ENCODE results near the gene TBX22. TPM values are rescaled to one million over a fixed set of nuclear protein-coding genes. Genes with fewer than 3 reads are reported as not detected.

Gene TBX22
- total and polyA plus RNA-seq, 2 of the 8 experiments (the other 6 are each of a cell fraction or from before 2014, with no cell fraction given) = 0.63 to 0.68 TPM

GRCh38 chrX:80011522-80011921, 3.0 kb upstream of the TBX22 start:
- 94% methylated on average over 7 of the region's 10 CpGs; no CpG with 5 or more reads in 1 of the 2 experiments for WGBS, 2 experiments (ENCODE audit: extremely low coverage in 1 of 2, insufficient coverage in 1 of 2, insufficient read length in 1 of 2, insufficient replicate concordance in 2 of 2, low coverage in 1 of 2, low lambda C conversion rate in 2 of 2, missing lambda C conversion rate in 1 of 2)
- Histone ChIP-seq H3K23ac (ENCODE audit: insufficient read length) (no peak overlapping the region), H2AFZ (ENCODE audit: low read length) (no peak overlapping the region), H3K27ac (ENCODE audit: low read depth, low read length) (no peak overlapping the region), H2BK15ac (ENCODE audit: low read length) (no peak overlapping the region), H3K14ac (ENCODE audit: insufficient read length) (no peak overlapping the region), H2BK20ac (ENCODE audit: low read length) (no peak overlapping the region), H3K4me3 (ENCODE audit: extremely low read depth in 1 of 4, insufficient read depth in 2 of 4, low read depth in 3 of 4, low read length in 4 of 4) (no peak overlapping the region), H3K4ac (replicated peaks; ENCODE audit: insufficient read length, low read depth, low read length) (no peak overlapping the region), H3K36me3 (ENCODE audit: control insufficient read depth in 2 of 4, insufficient read depth in 4 of 4, low read length in 3 of 4) (no peaks in the 10 kb centered on the region), H3K56ac (replicated peaks; ENCODE audit: insufficient read length, low read depth, low read length) (no peak overlapping the region), H3K4me1 (replicated peaks in 1 of 4; ENCODE audit: control insufficient read depth in 3 of 4, insufficient read depth in 4 of 4, low read length in 3 of 4) (peaks cover 0 to 9% (median under 1%) of the 10 kb centered on the region in 4 experiments; a peak in 3 of 7 replicates), H3K9me3 (ENCODE audit: insufficient read depth in 2 of 2, low read depth in 1 of 2, low read length in 1 of 2) (no peaks in the 10 kb centered on the region), H4K5ac (ENCODE audit: insufficient read length, low read depth, low read length) (no peak overlapping the region), H3K79me1 (ENCODE audit: low read depth, low read length) (no peaks in the 10 kb centered on the region), H2BK120ac (replicated peaks; ENCODE audit: low read depth, low read length) (no peak overlapping the region), H3K23me2 (ENCODE audit: low read depth, low read length) (no peaks in the 10 kb centered on the region), H2BK5ac (ENCODE audit: low read depth, low read length) (no peak overlapping the region), H3K9ac (replicated peaks in 1 of 4; ENCODE audit: extremely low read depth in 1 of 4, low read depth in 3 of 4, low read length in 3 of 4) (no peak overlapping the region), H2BK12ac (ENCODE audit: low read depth, low read length) (no peak overlapping the region), H4K8ac (ENCODE audit: extremely low read depth, insufficient read depth, low read length) (no peak overlapping the region), H3K27me3 (replicated peaks in 1 of 4; ENCODE audit: control insufficient read depth in 3 of 4, extremely low read depth in 1 of 4, insufficient read depth in 3 of 4, low read length in 3 of 4) (no peaks in the 10 kb centered on the region), H3K18ac (ENCODE audit: extremely low read depth, low read length) (no peak overlapping the region), H4K20me1 (replicated peaks in 1 of 2; ENCODE audit: control insufficient read depth in 1 of 2, insufficient read depth in 2 of 2, low read length in 2 of 2) (no peaks in the 10 kb centered on the region), H3K79me2 (ENCODE audit: control insufficient read depth in 1 of 2, insufficient read depth in 2 of 2, low read length in 2 of 2) (no peaks in the 10 kb centered on the region), H3K4me2 (ENCODE audit: insufficient read depth in 1 of 2, low read depth in 2 of 2, low read length in 2 of 2) (no peak overlapping the region), H2AK5ac (ENCODE audit: low read depth, low read length) (no peak overlapping the region), H4K91ac (replicated peaks; ENCODE audit: insufficient read length, low read length) (no peak overlapping the region)
- DNase-seq (ENCODE audit: low read depth in 1 of 2, low spot score in 2 of 2) (no peak), FAIRE-seq (no peak)
- CTCF ChIA-PET (ENCODE audit: partially characterized antibody) = no interaction called here
- POLR2A ChIA-PET (ENCODE audit: partially characterized antibody) = interaction anchor here (1.0 kb wide), 1 partner anchor 11 kb away, joined by 3 read pairs; no protein-coding TSS in a partner anchor
- no peak for TF ChIP-seq NRF1 (IDR thresholded peaks at IDR 0.05; ENCODE audit: low read depth, low read length)
- TF ChIP-seq NANOG (IDR thresholded peaks at IDR 0.05; ENCODE audit: insufficient read depth, low read depth, low read length, poor library complexity, severe bottlenecking) = no peak

Measured in H1 (cell line).